ENCODE results near the gene ANGPTL2.

ANGPTL2 gene

DNA sequence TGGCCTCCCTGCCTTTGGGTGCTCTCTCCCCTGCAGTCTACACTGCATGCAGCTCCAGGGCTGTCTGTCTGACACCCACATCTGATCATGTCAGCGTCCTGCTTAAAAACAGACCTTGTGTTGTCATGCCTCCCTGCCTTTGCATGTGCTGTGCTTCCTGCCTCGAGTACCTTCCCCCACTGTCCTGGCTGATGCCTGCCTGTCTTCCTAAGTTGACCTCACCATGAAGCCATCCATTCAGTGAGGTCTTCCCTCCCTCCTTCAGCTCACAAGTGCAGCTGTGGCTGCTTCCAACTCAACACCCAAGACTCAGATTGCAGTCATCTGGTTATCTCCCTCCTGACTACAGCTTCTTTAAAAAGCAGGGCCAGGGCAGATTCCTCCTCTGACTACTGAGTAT lies 5.5 kb downstream of the ANGPTL2 start:
- peak; percentile 22 for DNase-seq (ENCODE audit: low spot score)

DNA sequence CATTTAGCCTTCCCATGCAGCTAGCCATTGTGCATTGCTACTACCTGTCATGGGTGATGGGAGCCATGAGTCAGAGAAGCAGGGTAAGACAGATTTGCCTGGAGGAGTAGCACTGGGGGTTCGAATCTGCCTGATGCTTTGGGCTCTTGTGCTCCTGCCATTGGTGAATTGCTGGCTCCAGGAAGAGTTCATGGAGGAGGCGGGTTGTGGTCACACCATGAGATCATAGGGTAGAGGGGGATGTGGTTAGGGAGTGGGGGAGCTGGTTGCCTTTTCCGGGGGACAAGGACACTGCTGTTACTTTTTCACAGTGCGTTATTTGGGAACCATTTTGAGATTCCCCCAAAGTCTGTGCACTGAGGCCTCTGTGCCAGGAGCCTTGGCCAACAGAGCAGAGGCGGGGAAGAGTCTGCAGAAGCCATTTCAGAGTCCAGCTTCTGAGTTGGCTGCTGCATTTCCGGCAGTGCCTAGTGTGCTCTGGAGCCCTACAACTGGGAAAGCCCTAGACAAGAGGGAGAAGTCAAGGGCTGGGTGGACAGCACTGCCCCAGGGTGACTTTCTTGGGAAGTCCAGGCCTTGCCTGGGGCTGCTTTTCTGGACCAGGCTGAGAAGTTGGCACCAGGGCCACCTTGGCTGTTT lies 6.2 kb downstream of the ANGPTL2 start:
- DNase-seq (ENCODE audit: low spot score), result no peak

DNA sequence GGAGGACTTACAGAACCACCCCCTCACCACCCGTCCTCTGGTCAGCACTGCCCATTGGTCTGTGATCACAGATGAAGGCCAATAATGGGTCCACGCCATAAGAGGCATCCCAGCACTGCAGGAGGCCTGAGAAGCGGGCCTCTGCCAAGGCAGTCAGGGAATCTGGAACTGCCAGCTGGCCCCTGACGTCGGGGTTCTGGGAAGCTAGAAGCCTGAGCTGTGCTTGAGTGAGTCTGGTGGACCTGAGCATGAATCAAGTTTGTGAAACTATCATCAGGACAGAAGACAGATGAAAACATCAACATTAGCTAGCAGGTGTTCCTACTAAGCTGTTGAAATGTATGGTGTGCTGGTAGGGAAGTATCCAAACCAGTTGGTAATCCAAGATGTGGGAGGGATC lies 7.8 kb downstream of the ANGPTL2 start:
- DNase-seq (ENCODE audit: low spot score), result no peak

DNA sequence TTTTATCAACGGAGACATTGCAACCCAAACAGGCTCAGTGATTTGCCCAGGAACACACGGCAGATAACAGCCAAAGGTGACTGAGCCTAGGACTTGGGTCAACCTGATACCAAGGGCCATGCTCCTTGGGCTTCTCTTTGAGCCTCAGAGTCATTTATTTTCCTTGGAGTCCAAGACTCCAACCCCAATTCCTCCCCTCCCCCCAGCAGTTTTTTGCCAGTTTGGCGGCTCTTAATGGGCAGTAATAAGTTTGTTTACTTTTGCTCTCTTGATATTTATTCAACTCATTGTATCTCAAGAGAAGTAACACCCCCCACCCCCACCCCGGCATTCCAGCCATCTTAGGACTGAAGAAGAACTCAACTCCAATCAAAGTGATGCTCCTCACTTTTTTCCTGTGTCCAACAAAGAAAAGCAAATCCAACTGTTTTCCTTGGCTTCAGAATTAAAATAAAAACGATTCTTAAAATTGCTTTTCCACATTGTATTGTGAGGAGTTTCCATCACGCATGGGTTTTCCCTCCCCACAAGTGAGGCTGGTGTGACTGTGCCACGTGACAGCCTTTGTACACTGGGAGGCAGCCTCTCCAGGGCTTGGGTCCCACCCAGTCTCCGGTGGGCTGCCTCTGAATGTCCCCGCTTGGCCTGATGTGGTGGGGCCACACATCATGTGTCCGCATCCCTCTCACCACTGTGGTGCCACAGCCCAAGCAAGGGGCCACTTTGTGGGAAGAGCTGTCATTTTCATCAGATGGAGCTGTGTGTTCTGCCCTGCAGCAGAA lies 9.1 kb downstream of the ANGPTL2 start:
- no peak for DNase-seq (ENCODE audit: low spot score)

DNA sequence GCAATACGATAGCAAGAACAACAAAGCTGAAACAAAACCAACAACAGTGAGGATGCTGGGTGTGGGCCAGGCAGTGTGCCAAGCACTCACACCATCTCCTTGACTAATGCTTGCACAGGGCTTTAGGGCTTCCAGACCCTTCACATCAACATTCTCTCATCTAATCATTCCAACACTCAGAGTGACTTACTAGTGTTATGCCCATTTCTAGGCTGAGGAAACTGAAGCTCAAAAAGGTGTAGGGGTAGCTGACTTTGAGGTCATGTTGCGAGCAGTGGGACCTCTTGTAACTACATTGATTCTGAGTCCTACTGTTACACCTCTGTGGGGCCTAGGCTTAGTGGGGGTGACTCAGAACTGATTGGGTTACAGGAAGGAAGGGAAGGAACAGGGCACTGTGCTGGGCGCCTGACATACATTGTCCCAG lies 9.7 kb downstream of the ANGPTL2 start:
- no peak for DNase-seq (ENCODE audit: low spot score)

DNA sequence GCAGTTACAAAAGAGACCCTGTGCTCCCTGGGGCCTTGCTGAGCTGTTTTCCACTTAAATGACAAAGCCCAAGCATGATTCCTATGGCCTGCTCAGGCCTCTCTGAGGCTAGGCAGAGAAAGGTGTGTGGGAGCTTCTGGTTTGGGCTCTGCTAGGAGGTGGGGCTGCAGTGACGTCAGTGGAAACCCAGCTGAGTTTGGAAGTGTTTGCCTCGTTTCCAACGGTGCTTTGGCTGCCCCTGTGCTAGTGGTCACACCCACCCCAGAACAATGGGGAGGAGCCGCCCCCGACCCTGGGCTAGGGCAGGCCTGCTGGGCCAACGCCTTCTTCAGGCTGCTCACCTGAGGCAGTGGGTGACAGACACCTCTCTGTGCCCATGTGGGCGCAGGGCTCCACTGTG lies 10.4 kb downstream of the ANGPTL2 start:
- DNase-seq (ENCODE audit: low spot score), result no peak

DNA sequence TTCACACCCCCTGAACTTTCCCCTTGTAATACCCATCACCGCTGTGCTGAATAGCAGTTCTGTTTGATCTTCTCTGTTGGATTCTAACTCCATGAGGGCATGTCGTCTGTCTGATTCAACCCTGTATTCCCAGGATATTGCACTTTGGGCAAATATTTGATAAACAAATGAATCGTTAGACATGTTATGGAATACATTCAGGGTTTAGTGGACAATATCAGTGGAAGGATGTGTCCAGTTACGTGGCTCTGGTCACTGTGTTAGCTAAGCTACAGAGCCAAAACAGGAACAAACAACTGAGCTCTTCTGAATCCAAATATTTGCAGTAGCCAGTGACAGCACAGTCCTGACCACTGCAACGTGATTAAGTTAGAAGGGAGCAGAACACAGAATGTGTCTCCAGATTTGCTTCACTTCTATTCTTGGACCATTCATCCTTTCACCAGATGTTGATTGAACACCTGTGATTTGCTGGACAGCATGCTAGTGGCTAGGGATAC lies 13.2 kb downstream of the ANGPTL2 start:
- no peak for DNase-seq (ENCODE audit: low spot score)

DNA sequence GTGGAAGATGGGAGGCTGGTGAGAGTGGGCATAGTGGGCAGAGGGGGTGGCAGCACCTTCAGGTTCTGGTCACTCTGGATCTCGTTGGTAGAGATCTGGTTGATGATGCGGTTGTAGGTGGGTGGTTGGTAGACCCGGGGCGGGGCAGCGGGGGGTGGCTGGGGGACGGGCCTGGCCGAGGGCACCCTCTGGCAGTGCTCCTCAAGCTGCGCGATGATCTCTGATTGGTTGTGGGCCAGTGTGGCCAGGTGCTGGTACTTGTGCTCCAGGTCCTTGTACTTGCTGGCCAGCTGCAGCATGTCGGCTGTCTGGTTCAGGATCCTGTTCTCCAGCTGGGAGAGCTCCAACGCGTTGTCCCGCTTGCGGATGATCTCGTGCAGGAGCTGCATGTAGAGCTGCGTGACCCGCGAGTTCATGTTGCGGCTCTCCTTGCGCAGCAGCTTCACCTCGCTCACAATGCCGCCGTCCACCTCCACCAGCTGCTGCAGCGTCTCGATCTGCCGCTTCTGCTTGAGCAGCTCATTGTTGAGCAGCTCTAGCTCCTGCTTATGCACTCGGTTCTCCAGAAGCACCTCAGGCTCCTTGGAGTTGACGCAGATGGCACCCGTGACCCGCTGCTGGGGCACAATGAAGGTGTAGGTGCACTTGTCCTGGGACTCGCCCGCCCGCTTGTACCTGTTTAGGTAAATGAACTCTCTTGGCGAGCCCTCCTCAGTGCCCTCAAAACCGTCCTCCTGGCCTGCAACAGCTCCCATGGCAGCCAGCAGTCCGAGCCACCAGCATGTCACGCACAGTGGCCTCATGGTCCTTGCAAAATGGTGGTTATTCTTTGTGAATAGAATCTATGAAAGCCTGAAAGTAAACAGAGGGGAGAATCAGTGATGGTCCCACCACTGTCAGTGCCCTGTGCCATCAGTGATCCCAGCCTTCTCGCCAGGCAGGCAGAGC lies 14.2 kb downstream of the ANGPTL2 start:
- DNase-seq (ENCODE audit: low spot score), result no peak

DNA sequence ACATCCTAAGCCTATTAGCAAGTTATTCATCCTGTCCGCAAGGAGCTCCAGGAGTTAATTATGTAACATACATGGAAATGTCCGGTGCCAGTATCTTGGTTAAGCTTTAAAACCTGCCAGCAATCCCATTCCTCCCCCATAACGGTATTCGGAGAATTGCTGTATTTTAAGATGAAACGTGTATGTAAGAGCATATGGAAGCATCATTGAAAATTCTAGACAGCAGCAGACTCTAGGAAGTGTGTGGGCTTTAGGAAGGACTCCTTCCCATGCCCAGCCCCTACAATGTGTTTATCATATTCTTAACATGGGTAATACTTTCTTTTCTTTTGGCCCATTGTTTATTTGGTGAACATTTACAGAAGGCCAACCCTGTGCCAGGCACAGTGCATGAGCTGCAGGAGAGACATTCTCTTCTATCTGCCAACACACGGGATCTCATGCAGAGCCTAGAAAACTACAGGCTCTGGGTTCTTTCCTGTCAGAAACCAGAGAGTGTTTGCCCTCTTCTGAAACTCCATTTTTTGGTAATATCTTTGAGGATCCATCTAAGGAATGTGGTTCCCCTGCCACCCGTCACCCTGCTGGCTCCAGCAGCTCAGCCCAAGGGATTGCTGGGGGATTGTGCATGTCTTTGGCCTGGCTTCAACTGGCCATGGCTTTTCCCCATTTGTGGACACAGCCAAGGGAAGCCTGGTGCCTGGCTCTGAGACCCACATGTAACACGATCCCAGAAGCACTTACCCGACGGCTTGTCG lies 15.1 kb downstream of the ANGPTL2 start:
- no peak for DNase-seq (ENCODE audit: low spot score)

DNA sequence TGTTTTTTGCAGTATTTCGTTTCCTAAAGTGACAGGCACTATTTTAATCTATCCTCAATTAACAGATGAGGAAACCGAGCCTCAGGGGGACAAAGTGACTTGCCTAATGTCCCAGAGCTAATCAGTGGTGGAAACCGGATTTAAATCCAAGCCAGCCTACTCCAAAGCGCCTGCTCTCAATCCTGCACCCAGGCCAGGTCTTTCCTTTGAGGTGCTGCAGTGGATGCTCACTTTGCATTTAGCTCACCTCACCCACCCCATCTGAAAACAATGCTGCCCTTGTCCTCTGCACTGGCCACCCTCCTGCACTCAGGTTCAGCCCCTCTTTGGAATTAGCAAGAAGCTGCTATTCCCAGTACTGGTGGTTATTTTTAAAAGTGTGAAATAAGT lies 16.0 kb downstream of the ANGPTL2 start:
- no peak for DNase-seq (ENCODE audit: low spot score)

DNA sequence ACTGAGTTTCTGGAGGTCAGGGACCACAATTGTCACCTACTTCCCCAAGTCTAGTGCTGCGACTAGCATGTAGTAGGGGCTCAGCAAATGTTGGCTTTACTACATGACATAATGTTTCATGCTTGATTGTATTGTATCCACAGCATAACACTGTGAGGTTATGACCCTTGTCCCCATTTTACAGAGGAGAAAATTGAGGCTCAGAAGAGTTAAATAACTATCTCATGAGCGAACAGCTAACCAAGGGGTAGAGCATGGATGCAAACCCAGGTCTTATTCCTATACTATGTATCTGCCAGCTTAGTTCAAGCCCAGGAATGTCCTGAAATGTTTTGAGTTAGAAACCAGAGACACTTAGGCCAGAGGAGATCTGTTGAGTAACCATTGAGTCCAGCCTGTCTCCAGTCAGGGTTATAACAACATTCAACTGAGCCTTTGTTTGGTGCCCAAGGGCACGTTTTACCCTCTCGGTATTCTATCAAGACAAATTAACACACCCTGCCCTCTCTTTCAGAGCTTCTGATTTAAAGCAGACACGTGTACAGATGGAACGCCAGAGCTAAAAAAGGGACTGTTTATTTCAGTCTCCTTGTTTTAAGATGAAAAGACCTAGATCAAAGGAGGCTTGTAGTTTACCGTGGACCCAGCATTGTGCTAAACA lies 16.5 kb downstream of the ANGPTL2 start:
- no peak for DNase-seq (ENCODE audit: low spot score)

DNA sequence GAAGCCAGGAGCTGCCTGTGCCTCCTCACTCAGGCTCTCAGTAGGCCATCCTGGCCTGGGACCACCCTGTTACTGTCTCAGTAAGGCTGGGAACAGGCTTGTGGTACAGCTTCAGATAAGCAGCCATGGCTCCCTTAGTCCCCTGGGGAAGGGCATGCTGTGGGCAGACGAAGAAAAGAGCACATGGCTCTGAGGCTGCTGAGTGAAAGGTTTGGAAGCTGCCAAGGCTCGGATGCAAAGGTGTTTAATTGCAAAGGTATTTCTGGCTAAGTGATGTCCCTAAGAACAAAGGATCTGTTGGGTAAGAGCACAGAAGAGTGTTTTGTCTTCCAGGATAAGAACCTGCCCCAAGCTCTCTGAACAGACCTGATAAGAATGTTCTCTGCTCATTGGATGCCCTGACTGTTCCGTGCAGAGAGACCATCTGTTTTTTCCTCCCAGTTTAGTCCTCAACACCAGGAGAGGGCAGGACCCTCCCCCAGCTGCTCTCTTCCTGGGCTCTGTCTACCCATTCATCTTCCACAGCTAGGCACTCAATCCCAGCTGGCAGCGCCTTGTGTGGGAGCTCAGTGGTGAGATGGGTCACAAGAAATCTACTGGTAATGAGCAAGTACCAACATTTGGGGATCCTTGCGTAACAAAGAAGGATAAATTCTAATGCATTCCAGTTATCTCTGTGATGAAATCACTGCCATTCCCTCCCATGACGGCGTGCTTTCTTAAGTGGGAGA lies 17.7 kb downstream of the ANGPTL2 start:
- no peak for DNase-seq (ENCODE audit: low spot score)

DNA sequence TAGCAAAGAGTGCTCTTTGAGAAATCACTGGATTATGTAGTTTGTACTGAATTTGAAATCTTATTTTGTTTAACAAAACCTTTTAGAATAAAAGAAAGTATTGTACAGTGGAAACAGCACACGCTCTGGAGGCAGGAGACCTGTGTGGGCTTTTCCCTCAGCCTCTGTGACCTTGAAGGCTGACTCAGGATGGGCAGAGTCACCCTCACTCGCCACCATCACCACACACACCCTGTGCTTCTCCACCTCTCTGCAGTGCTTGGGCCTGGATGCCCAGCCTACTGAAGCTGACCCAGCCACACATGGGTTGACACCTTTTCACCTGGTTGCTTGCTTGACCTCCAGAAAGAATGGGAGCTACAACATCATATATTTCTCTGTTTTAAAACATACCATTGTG lies 19.6 kb downstream of the ANGPTL2 start:
- DNase-seq (ENCODE audit: low spot score), result no peak

DNA sequence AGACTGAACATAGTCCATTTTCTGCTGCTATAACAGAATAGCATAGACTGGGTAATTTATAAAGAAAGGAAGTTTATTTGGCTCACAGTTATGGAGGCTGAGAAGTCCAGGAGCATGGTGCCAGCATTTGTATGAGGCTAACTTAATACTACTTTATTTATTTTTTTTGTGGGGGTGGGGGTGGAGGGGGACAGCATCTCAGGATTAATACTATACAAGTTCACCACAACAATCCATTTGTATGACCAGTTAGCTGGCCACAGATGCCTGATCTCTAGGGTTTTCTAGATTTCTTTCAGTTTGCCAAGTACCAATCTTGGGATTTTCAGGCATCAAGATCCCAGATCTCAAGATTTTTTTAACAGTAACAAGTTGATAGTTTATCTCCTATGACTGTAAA lies 20.3 kb downstream of the ANGPTL2 start:
- no peak for DNase-seq (ENCODE audit: low spot score)

DNA sequence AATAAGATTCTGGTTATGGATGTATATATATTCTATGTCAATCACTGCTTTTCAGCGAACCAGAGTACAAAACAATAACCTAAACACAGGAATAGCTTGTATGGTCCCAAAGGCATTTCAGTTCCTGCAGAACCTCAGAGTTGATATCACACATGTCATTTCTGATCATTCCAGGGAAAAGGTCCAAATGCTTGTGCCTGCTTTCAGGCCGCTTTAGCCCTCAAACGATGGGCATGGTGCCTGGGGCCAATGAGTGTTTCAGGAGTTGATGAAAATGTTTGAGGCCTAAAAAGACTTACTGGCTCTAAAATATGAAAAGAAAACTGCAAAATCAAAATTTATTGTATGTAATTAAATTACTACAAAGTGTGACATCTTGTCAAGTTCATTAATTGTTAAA lies 22.8 kb downstream of the ANGPTL2 start:
- no peak for DNase-seq (ENCODE audit: low spot score)

DNA sequence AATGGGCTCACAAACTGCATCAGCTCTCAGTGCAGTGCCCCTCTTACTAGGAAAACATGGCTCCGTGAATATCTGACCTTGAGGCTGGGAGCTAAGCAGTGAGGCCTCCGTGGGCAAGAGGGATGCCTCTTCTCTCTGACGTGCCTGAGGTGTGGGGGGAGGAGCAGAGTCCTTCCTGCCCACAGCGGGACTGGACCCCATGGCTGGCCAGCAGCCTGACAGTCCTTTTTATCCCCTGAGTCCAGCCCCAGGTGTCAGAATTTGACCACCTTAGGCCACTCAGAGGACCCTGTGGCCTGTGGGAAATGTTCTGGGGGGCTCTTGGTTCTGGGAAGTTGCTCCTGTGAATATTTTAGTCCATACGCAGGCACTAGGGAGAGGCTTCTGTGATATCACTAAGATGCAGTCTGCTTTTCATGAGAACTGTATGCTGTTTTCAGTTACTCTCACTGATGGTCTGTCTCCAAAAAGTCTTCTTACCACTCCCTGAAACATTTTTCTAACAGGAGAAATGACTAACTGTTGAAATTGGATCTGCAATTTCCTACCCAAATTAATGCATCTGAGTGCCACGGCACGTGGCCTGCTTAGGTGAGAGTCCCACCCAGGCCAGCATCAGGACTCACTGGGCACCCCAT lies 23.4 kb downstream of the ANGPTL2 start:
- DNase-seq (ENCODE audit: low spot score), result no peak

DNA sequence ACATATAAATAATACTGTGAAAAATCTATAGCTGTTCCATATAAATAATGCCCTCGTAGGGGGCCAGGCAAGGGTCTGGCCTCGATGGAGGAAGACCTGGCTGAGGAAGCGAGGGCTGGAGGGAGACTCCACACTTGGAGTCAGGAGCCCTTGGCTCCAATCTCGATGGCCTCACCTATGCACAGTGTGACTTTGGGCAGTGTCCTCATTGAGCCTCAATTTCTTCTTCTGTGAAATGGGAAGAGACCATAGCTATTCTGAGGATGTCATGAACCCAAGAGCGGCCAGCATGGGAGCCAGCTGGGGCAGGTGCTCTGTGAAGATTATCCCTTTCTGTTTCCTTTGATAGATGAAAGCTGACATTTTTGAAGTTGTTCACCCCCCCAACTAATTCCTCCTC lies 24.8 kb downstream of the ANGPTL2 start:
- DNase-seq (ENCODE audit: low spot score), result no peak

DNA sequence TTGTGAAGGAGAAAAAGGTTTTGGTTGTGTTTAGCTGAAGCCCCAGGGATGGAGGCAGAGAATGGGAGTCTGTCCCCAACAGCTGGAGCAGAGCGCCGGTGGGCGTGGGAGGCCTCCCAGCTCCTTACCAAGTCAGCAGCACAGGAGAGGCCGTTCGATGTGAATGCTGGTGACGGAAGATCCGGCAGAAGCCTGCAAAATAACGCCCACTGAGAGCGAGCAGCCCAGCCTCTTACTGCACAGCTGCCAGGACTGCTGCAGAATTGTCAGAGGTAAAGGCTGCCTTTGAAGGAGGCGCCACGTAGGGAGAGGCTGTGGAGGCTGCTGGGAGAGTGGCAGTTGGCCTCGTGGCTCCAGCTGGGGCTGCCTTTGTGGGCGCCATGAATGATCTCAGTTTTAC lies 26.2 kb downstream of the ANGPTL2 start:
- DNase-seq (ENCODE audit: low spot score), result no peak

DNA sequence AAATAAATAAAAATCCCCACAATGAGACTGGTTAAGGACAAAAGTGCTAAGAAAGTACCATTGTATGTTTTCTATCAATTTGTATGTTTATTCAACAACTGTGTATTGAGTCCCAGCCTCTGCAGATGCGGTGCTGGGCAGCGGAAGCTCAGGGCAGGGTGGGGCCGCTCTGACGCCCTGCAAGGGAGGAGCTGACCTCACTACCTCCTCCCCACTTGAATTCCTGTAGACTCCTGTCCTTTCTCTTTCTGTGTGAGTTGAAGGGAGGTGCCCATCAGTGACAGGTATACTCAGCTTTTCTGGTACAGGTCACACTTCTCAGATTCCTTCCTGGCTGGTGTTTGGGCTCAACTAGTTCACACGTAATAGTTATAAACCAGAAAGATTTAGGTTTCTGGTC lies 27.0 kb downstream of the ANGPTL2 start:
- no peak for DNase-seq (ENCODE audit: low spot score)

Data from RKO (cell line).